GM18858 (cell line): ENCODE measurements around the gene SUPV3L1.
"Not testable (repeated sequence)": the region's sequence is repeated elsewhere in the genome, so short reads cannot be mapped to it uniquely, and the experiment has no call there.

Source experiments
- ATAC-seq: cut with Tn5 transposase; IDR thresholded peaks from one replicate; pipeline ENCODE4 v1.9.1; 2021; ENCODE audit not compliant: unreplicated experiment

Gene SUPV3L1

GRCh38 chr10:69179743-69180524, at the start of gene SUPV3L1:
TSS of gene SUPV3L1 (plus strand) at chr10:69180234. CDS start at chr10:69180292, 58 bp downstream.
- peak; percentile 72 for ATAC-seq

GRCh38 chr10:69130251-69130650, 49.8 kb upstream of the SUPV3L1 start:
- no peak for ATAC-seq

- no peak for ATAC-seq
Observed at GRCh38 chr10:69139961-69140360, 40.1 kb upstream of the SUPV3L1 start.

- ATAC-seq = no peak
Observed at GRCh38 chr10:69141304-69141703, 38.7 kb upstream of the SUPV3L1 start.

GRCh38 chr10:69142074-69142473, 38.0 kb upstream of the SUPV3L1 start:
- not testable (repeated sequence) for ATAC-seq

GRCh38 chr10:69142983-69143382, 37.1 kb upstream of the SUPV3L1 start:
- no peak for ATAC-seq

GRCh38 chr10:69145329-69145728, 34.7 kb upstream of the SUPV3L1 start:
- ATAC-seq = no peak

- ATAC-seq = no peak
Observed at GRCh38 chr10:69145864-69146263, 34.2 kb upstream of the SUPV3L1 start.

- no peak for ATAC-seq
Observed at GRCh38 chr10:69146759-69147158, 33.3 kb upstream of the SUPV3L1 start.

- ATAC-seq = no peak
Observed at GRCh38 chr10:69151984-69152383, 28.1 kb upstream of the SUPV3L1 start.

- no peak for ATAC-seq
Observed at GRCh38 chr10:69153227-69153626, 26.8 kb upstream of the SUPV3L1 start.

- no peak for ATAC-seq
Observed at GRCh38 chr10:69160809-69161241, 19.2 kb upstream of the SUPV3L1 start.

GRCh38 chr10:69168493-69168892, 11.5 kb upstream of the SUPV3L1 start:
- no peak for ATAC-seq

GRCh38 chr10:69172241-69172982, 7.6 kb upstream of the SUPV3L1 start:
- no peak for ATAC-seq

- not testable (repeated sequence) for ATAC-seq
Observed at GRCh38 chr10:69175326-69175725, 4.7 kb upstream of the SUPV3L1 start.

GRCh38 chr10:69176823-69177222, 3.2 kb upstream of the SUPV3L1 start:
- no peak for ATAC-seq

GRCh38 chr10:69179089-69179742, 818 bp upstream of the SUPV3L1 start:
- peak; percentile 21 for ATAC-seq

GRCh38 chr10:69180525-69181204, 631 bp downstream of the SUPV3L1 start:
- ATAC-seq = no peak

GRCh38 chr10:69181433-69181832, 1.4 kb downstream of the SUPV3L1 start:
- no peak for ATAC-seq

GRCh38 chr10:69182005-69182404, 2.0 kb downstream of the SUPV3L1 start:
- ATAC-seq = no peak

- no peak for ATAC-seq
Observed at GRCh38 chr10:69186524-69186923, 6.5 kb downstream of the SUPV3L1 start.
